Measurements from ENCODE around the gene SKI.
A peak's percentile ranks its signal among the peaks of the same experiment; 100 is the strongest.

SKI gene

DNA sequence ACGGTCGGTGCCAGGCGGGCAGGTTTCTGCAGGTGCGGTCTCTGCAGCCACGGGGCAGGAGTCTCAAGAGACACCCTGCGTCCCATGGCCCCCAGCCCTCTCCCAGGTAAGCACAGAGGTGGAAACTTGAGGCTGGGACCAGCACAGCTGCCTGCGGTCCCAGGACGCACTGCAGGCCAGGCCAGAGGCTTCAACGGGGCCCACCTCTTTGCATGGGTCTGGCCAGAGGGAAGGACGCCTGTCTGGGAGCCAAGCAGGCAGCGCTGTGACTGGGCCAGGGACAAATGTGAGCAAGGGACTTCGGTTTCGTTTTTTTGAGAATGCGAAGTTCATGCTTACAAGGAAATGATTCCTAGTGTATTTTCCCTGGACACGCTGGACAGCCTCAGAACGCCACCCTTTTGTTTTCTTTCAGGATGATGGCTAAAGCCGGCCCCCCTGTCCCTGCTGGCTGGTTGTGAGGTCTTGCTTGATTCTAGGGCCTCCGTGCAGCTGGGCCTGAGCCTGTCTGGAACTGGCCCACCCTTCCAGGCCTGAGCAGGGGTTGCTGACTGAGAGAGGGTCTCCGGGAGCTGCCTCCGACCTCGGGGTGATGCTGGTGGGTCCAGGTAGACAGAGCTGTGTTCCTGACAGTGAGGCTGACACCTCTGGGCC, 124.9 kb downstream of the SKI start:
- DNase-seq: no peak
- Mint-ChIP-seq H3K4me1 (ENCODE audit: low read depth in 2 of 2) (no peaks in the 10 kb centered on the region), H3K4me3 (no peak overlapping the region), H3K9me3 (no peaks in the 10 kb centered on the region), H3K27me3 (peaks cover 5 to 8% of the 10 kb centered on the region in 2 donors), H3K36me3 (ENCODE audit: insufficient read depth) (no peaks in the 10 kb centered on the region), H3K27ac (peak overlapping the region in 1 of 2 donors; percentile 41)
- no peak for ATAC-seq (replicated peaks)

DNA sequence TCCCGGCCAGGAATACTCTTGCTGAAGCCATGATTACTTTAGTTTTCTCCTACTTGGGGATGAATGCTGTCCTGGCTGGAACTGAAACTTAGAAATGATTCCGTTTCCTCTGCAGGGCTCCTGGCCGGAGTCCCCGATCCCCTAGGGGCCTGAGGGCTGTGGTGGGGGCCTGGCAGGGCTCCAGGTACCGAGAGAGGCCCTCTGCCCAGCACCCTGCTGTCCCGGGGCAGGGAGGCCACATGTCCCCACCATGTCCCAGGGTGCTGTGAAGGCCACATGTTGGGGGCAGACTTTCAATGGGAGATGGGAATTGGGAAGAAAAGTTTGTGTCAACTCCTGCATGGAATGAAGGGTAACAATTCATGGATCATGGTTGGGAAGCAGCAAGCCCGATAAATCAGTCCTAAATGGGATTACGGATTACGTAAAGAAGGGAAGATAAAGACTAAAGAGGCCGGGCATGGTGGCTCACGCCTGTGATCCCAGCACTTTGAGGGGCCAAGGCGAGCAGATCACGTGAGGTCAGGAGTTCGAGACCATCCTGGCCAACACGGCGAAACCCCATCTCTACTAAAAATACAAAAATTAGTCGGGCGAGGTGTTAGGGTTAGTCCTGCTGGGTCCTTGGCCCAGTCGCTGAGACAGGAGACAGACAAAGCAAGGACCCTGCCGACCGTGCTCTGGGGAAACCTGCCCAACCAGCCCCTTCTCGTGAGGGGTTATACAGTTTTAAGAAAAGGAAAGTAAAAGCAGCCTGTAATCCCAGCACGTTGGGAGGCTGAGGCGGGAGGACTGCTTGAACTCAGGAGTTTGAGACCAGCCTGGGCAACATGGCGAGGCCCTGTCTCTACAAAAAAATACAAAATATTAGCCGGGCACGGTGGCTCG, 125.7 kb downstream of the SKI start:
- Mint-ChIP-seq H3K9me3 (no peaks in the 10 kb centered on the region), H3K36me3 (ENCODE audit: insufficient read depth) (no peaks in the 10 kb centered on the region), H3K27ac (peak overlapping the region in 1 of 2 donors; percentile 80), H3K27me3 (peaks cover 5 to 8% of the 10 kb centered on the region in 2 donors), H3K4me3 (no peak overlapping the region), H3K4me1 (ENCODE audit: low read depth in 2 of 2) (no peaks in the 10 kb centered on the region)
- DNase-seq: no peak
- ATAC-seq (replicated peaks): no peak

DNA sequence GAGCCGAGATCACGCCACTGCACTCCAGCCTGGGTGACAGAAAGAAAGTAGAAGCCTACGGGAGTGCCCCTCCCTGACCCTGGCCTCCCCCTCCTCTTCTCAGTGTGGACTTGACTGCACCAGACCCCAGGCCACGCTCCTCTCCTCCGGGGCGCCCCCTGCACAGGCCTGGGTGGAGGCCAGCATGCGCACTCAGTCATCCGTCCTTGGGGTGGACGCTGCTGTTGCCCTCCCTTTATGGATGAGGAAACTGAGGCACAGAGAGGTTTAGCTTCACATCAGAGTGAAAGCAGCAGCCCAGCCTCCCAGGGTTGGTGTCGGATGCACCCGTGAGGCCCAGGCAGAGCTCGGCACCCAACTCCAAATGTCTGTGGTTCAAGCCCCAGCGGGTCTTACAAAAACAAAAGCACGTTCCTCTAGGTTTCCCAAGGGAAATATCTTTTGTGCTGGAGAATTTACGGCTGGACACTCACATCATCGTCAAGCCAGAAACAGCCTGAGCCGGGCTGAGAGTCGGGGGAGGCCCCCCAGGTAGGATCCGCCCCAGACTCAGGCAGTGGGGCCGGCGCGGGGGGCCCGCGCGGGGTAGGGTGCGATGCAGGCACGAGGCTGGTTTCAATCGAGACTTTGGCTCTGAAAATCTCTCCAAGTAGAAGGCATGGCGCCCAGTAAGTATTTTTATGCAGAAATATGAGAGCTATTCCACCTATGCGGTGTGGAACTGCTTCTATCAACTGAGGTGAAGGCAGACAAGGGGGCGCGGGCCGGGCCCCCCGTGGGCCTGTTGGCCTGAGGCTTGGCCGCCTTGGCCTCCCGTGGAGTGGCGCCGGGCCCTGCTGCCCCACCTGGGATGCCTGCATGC, 126.6 kb downstream of the SKI start:
- no peak overlapping the region for H3K27ac Mint-ChIP-seq
- no peaks in the 10 kb centered on the region for H3K9me3 Mint-ChIP-seq
- no peak overlapping the region for H3K4me3 Mint-ChIP-seq
- H3K27me3 Mint-ChIP-seq: peaks cover 5 to 8% of the 10 kb centered on the region in 2 donors
- H3K36me3 Mint-ChIP-seq (ENCODE audit: insufficient read depth): no peaks in the 10 kb centered on the region
- no peak for DNase-seq
- ATAC-seq (replicated peaks): no peak
- H3K4me1 Mint-ChIP-seq (ENCODE audit: low read depth in 2 of 2): no peaks in the 10 kb centered on the region

DNA sequence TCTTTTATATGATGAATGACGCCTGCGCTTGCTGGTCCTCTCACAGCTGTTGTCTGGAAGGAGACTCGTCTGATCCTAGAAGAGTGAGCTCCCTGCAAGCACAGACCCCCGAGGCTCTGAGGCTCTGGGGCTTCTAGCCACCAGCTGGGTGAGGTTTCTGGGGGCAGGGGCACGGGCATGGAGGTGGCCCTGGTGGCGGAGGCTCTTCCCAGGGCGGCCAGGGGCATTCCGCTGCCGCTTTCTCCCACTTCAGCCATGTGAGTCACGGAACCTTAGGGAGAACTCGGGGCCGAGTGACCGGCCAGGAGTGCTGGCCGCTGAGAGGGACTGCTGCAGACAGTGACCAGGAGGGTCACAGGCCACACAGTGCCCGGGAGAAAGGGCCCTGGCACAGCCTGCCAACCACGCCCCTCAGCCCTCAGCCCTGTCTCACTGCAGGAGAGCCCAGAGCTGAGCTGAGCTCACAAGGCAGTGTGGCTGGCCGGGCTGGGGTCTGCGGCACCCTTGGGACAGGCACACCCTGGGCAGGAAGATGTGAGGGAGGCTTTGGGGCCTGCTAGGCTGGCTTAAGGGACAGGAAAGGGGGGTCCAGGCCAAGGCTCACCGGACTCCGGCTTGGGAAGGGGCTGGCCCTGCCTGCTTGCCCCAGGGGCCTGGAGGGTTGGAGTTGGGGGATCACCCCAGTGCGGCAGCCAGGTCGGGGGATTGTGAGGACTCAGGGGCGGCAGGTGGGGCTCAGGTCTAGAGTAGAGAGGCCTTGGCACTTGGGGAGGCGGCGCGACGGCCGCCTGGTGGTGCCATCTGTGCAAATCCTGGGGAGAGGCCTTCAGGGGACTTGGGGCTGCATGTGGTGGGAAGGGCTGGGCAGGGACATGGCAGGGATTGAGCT, 127.5 kb downstream of the SKI start:
- ATAC-seq (replicated peaks) (no peak), DNase-seq (no peak)
- no peak overlapping the region for H3K4me3 Mint-ChIP-seq
- H3K27me3 Mint-ChIP-seq: peaks cover 5 to 8% of the 10 kb centered on the region in 2 donors
- H3K4me1 Mint-ChIP-seq (ENCODE audit: low read depth in 2 of 2): no peaks in the 10 kb centered on the region
- no peak overlapping the region for H3K27ac Mint-ChIP-seq
- H3K9me3 Mint-ChIP-seq: no peaks in the 10 kb centered on the region
- H3K36me3 Mint-ChIP-seq (ENCODE audit: insufficient read depth): no peaks in the 10 kb centered on the region

DNA sequence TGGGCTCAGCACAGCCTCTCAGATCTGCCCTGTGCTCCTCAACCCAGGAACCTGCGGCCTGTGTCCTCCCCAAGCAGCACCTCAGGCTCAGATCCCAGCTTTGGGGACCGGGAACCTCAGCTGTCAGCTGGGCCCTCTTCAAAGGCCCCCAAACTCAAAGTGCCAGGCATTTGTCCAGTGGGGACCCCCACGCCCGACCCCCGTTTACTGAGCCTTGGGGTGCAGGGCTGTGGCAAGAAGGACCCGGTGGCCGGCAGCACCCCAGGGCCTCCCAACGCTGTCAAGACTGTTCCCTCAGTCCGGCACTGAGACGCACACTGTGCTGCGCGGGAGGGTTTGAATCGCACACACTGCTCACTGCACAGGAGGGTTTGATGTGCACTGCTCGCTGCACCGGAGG, 128.3 kb downstream of the SKI start:
- DNase-seq: no peak
- Mint-ChIP-seq H3K4me3 (no peak overlapping the region), H3K27ac (no peak overlapping the region), H3K4me1 (ENCODE audit: low read depth in 2 of 2) (no peaks in the 10 kb centered on the region), H3K9me3 (no peaks in the 10 kb centered on the region), H3K27me3 (peaks cover 3 to 8% of the 10 kb centered on the region in 2 donors), H3K36me3 (ENCODE audit: insufficient read depth) (no peaks in the 10 kb centered on the region)
- ATAC-seq (replicated peaks): no peak

DNA sequence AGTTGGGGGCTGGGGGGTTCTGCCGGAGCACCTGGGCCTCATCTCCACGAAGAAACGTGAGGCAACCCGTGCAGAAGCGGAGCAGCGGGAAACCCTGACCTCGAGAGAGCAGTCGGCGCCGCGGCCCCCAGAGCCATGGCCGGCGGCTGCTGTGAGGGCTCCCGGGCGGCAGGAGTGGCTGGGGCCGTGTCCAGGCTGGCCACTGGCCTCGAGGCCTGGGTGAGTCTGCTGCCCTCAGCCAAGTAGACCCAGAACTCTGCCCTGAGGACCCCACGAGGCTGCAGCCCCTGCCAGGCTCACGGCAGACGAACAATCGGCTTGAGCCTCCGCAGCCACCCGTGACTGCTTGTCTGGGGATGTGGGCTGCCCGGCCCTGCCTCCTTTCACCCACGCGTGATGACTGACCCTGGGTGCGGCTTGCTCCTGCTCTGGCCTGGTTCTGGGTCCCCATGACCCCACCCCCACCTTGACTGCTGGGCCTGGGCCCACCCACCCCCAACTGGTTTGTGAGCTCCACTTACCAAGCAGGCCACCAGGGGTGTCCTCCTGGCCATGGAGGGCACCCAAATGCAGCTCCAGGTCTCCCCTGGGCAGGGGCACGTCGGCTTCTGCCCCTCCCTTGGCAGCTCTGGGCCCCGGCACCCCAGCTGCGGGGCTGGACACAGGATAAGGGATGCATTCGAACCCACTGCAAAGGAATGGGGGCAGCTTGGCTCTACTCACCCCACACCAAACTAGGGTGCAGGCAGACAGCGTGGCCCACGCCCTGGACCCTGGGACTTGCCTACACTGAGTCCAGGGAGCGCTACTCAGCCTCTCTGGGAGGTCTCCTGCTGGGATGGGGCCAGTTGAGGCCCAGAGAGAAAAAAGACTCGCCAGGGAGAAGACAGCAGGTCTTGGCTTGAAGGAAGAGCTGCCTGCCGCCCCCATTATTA, 129.1 kb downstream of the SKI start:
- peaks cover 0 to 8% of the 10 kb centered on the region in 2 donors for H3K27me3 Mint-ChIP-seq
- no peaks in the 10 kb centered on the region for H3K9me3 Mint-ChIP-seq
- ATAC-seq (replicated peaks) (no peak), DNase-seq (no peak)
- no peaks in the 10 kb centered on the region for H3K4me1 Mint-ChIP-seq (ENCODE audit: low read depth in 2 of 2)
- no peak overlapping the region for H3K27ac Mint-ChIP-seq
- H3K4me3 Mint-ChIP-seq: no peak overlapping the region
- H3K36me3 Mint-ChIP-seq (ENCODE audit: insufficient read depth): no peaks in the 10 kb centered on the region

DNA sequence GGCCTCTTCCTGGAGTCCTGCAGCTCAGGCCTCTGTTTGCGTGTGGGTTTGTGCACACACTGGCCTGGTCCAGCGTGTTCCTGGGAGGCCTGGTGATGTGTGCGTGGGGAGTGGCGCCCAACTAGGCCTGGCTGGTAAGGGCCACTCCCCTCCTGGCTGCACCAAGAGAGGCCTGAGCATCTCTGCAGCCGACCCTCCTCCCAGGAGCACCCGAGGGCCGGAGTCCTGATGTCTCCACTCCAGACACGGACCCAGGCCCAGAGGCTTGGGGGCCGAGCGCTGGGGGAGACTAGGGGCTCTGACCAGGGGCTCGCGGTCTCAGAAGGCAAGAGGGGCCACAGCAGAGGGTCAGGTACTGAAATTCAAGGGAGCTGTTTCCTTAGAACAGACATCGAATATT, 130.0 kb downstream of the SKI start:
- no peaks in the 10 kb centered on the region for H3K9me3 Mint-ChIP-seq
- H3K4me1 Mint-ChIP-seq (ENCODE audit: low read depth in 2 of 2): no peaks in the 10 kb centered on the region
- no peak overlapping the region for H3K27ac Mint-ChIP-seq
- H3K4me3 Mint-ChIP-seq: no peak overlapping the region
- H3K36me3 Mint-ChIP-seq (ENCODE audit: insufficient read depth): no peaks in the 10 kb centered on the region
- ATAC-seq (replicated peaks): no peak
- DNase-seq: no peak
- H3K27me3 Mint-ChIP-seq: no peaks in the 10 kb centered on the region

DNA sequence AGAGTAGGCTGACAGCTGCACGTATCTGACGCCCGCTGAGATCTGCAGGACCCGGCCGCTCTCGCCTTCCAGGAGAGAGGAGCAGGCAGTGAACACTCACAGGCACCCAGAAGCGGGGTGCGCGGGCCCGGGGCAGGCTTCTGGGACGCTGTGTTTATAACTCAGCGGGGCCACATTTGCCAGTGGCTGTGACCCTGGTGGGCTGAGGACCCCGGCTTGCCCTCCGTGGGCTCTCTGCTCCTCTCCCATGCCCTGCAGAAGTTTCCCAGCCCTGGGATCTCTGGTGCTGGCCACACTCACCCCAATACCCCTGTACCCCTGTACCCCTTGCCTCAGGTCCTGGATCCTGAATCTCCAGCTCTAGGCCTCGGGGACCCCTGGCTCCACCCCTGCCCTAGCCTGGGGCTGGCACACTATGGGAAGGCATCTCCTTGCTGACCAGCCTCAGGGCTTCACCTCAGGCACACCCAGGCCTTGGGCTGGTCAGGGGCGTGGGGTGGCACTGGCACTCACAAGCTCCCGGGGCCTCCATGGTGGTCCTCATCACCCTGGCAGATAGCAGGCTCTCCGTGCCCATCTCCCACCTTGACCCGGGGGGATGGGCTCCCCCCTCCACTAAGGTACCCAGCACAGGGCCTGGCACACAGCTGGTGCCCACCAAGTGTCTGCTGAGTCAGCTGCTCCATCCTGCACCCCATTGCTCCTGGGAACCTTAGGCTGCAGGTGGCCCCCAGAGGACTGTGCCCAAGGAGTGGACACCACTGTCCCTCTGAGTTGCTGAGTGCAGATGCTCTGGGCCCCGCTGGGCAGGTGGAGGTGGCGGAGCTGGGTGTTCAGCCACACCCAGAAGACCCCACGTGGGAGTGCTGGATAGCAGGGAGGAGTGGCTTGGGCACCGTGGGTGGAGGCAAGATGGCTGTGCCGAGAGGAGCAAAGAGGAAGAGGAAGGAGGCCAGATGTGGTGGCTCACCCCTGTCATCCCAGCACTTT, 130.8 kb downstream of the SKI start:
- Mint-ChIP-seq H3K4me3 (no peak overlapping the region), H3K9me3 (peaks cover 0 to 2% of the 10 kb centered on the region in 2 donors), H3K4me1 (ENCODE audit: low read depth in 2 of 2) (no peaks in the 10 kb centered on the region), H3K27me3 (no peaks in the 10 kb centered on the region), H3K36me3 (ENCODE audit: insufficient read depth) (no peaks in the 10 kb centered on the region), H3K27ac (no peak overlapping the region)
- DNase-seq (no peak), ATAC-seq (replicated peaks) (no peak)
